IMR-90 (cell line): ENCODE measurements around the gene CA6. TPM values are rescaled to one million over a fixed set of nuclear protein-coding genes. Genes with fewer than 3 reads are reported as not detected.
A peak's percentile ranks its signal among the peaks of the same experiment; 100 is the strongest.

ENCODE experiments used
- ATAC-seq: fragments of 200-7000 bp; cut with Tn5 transposase; 2 replicates; pipeline ENCODE4 v1.9.1; 2020; ENCODE audit warnings: low read depth, mild to moderate bottlenecking, moderate library complexity
- BruUV-seq: library from RNA; stranded (reverse); fragments of 400-500 nt; replicated peaks from 2 replicates; lab custom pipeline; 2021; lab: Mats Ljungman, UMichigan
- CTCF ChIA-PET: fragments of 300-600 bp; formaldehyde crosslinking; extraction: SDS; loops from one replicate; lab custom pipeline; 2021; ENCODE audit warnings: antibody characterized with exemption; lab: Yijun Ruan, JAX
- POLR2A ChIA-PET: fragments of 300-600 bp; sonication (Branson Sonifier 250); formaldehyde crosslinking; loops from one replicate; lab custom pipeline; 2022; ENCODE audit warnings: antibody characterized with exemption; ENCODE audit not compliant: unreplicated experiment; lab: Charles Lee
- DNase-seq: peaks from one replicate; pipeline ENCODE4 v3.0.0; 2013
- H2AFZ ChIP-seq: replicated peaks from 2 replicates; pipeline ENCODE3; 2013; ENCODE audit warnings: low read length, mild to moderate bottlenecking; ENCODE audit not compliant: poor library complexity
- H2AK5ac ChIP-seq: 2 replicates; pipeline ENCODE4 v1.6.1; 2013; ENCODE audit warnings: low read depth, low read length, inconsistent platforms
- H2AK9ac ChIP-seq: replicated peaks from 2 replicates; pipeline ENCODE3; 2013; ENCODE audit warnings: mild to moderate bottlenecking, low read depth, low read length, moderate library complexity; ENCODE audit not compliant: poor library complexity
- H2BK120ac ChIP-seq: 2 replicates; pipeline ENCODE4 v1.6.1; 2013; ENCODE audit warnings: low read depth, low read length, inconsistent platforms
- H2BK15ac ChIP-seq: 3 replicates; pipeline ENCODE4 v1.6.1; 2013; ENCODE audit warnings: low read depth, low read length, inconsistent platforms
- H2BK20ac ChIP-seq: 2 replicates; pipeline ENCODE4 v1.6.1; 2013; ENCODE audit warnings: low read depth, mild to moderate bottlenecking, inconsistent platforms, low read length, moderate library complexity
- H2BK5ac ChIP-seq: 2 replicates; pipeline ENCODE4 v1.6.1; 2013; ENCODE audit warnings: mild to moderate bottlenecking, low read depth, low read length, inconsistent platforms; ENCODE audit not compliant: poor library complexity, severe bottlenecking
- H3K14ac ChIP-seq: replicated peaks from 2 replicates; pipeline ENCODE4 v1.6.1; 2013; ENCODE audit warnings: low read depth, low read length, inconsistent platforms
- H3K18ac ChIP-seq: 2 replicates; pipeline ENCODE4 v1.6.1; 2013; ENCODE audit warnings: low read depth, low read length, control low read depth
- H3K23ac ChIP-seq: 2 replicates; pipeline ENCODE4 v1.6.1; 2013; ENCODE audit warnings: low read depth, low read length, inconsistent platforms
- H3K27ac ChIP-seq: 2 replicates; pipeline ENCODE4 v1.5.1; 2013; ENCODE audit warnings: mild to moderate bottlenecking, control low read depth, low read length; ENCODE audit not compliant: insufficient read depth
- H3K27me3 ChIP-seq: 2 replicates; pipeline ENCODE4 v1.6.1; 2013; ENCODE audit warnings: low read length; ENCODE audit not compliant: control insufficient read depth, insufficient read depth
- H3K36me3 ChIP-seq: 2 replicates; pipeline ENCODE4 v1.6.1; 2013; ENCODE audit warnings: low read length, mixed read lengths; ENCODE audit not compliant: control insufficient read depth, insufficient read depth
- H3K4ac ChIP-seq: 2 replicates; pipeline ENCODE4 v1.6.1; 2013; ENCODE audit warnings: low read depth, low read length, inconsistent platforms
- H3K4me1 ChIP-seq: 2 replicates; pipeline ENCODE4 v1.6.1; 2013; ENCODE audit warnings: low read length, mixed read lengths; ENCODE audit not compliant: control insufficient read depth, insufficient read depth
- H3K4me2 ChIP-seq: 2 replicates; pipeline ENCODE4 v1.6.1; 2013; ENCODE audit warnings: low read depth, mild to moderate bottlenecking, control low read depth, low read length, moderate library complexity
- H3K4me3 ChIP-seq: 2 replicates; pipeline ENCODE4 v1.5.1; 2013; ENCODE audit warnings: low read depth, mild to moderate bottlenecking, control low read depth, low read length, moderate library complexity; ENCODE audit not compliant: insufficient read depth
- H3K56ac ChIP-seq: 2 replicates; pipeline ENCODE4 v1.6.1; 2013; ENCODE audit warnings: low read length, inconsistent platforms; ENCODE audit not compliant: insufficient read depth; ENCODE audit errors: extremely low read depth
- H3K79me1 ChIP-seq, 2 experiments: 2 replicates each; pipeline ENCODE4 v1.6.1; 2013; ENCODE audit warnings: low read length in 2 of 2, inconsistent platforms in 1 of 2, low read depth in 1 of 2
- H3K9ac ChIP-seq: 2 replicates; pipeline ENCODE4 v1.6.1; 2013; ENCODE audit warnings: low read depth, low read length, control low read depth
- H3K9me1 ChIP-seq: 2 replicates; pipeline ENCODE4 v1.6.1; 2013; ENCODE audit warnings: low read length, inconsistent platforms; ENCODE audit not compliant: insufficient read depth
- H3K9me3 ChIP-seq: 2 replicates; pipeline ENCODE4 v1.6.1; 2013; ENCODE audit warnings: low read length; ENCODE audit not compliant: control insufficient read depth, insufficient read depth
- H4K20me1 ChIP-seq: 2 replicates; pipeline ENCODE4 v1.6.1; 2013; ENCODE audit warnings: low read length, inconsistent platforms; ENCODE audit not compliant: insufficient read depth
- H4K5ac ChIP-seq: 2 replicates; pipeline ENCODE4 v1.6.1; 2013; ENCODE audit warnings: mild to moderate bottlenecking, low read depth, low read length, control low read depth
- H4K8ac ChIP-seq, 2 experiments: 2 replicates each; pipeline ENCODE4 v1.6.1; 2013; ENCODE audit warnings: low read depth in 2 of 2, low read length in 2 of 2, control low read depth in 1 of 2, inconsistent platforms in 1 of 2
- H4K91ac ChIP-seq: 2 replicates; pipeline ENCODE4 v1.6.1; 2013; ENCODE audit warnings: low read depth, low read length, inconsistent platforms; ENCODE audit not compliant: insufficient read depth
- SMC3 ChIP-seq: fragments of 150-350 bp; IDR thresholded peaks from 2 replicates; pipeline ENCODE4 v1.6.1; 2016; ENCODE audit warnings: low read depth, mild to moderate bottlenecking, antibody characterized with exemption, low read length, moderate library complexity
- USF2 ChIP-seq: fragments of 150-350 bp; IDR thresholded peaks from 2 replicates; pipeline ENCODE4 v1.6.1; 2017; ENCODE audit warnings: mild to moderate bottlenecking, antibody characterized with exemption, low read length, low read depth
- WGBS, 2 experiments: methylation state at CpG; one replicate each; pipeline versions ENCODE4 v1.1.5 to v1.1.7; 2013; ENCODE audit warnings: missing lambda C conversion rate in 2 of 2; ENCODE audit not compliant: insufficient read length in 1 of 2; ENCODE audit errors: extremely low coverage in 2 of 2; 5-methylcytosine and 5-hydroxymethylcytosine counted together
- dilution Hi-C: fragments of 300-500 bp; cut with HindIII; formaldehyde crosslinking; loops from one replicate; pipeline ENCODE4 v1.14.3; 2018; ENCODE audit warnings: low sequenced_read_pairs; ENCODE audit not compliant: unreplicated experiment
- in situ Hi-C: fragments of 300-500 bp; cut with MboI; formaldehyde crosslinking; loops from 3 replicates; pipeline ENCODE4 v1.14.3; 2019; ENCODE audit warnings: low sequenced_read_pairs, inconsistent platforms, mixed read lengths
- intact Hi-C: fragments of 100-400 bp; cut with micrococcal nuclease; formaldehyde crosslinking; loops from 2 replicates; pipeline ENCODE4 v1.10.0; 2022
- polyA plus RNA-seq, 3 experiments: library from polyadenylated mRNA; depleted of rRNA; stranded (reverse); fragments of >200 nt; gene quantifications; 2 replicates each; pipeline ENCODE4 v1.2.3, GENCODE V29; 2012; ENCODE audit warnings: low replicate concordance in 1 of 3
- total RNA-seq: library from RNA; depleted of rRNA; stranded (reverse); fragments of >200 nt; gene quantifications from 2 replicates; pipeline ENCODE4 v1.2.3, GENCODE V29; 2012

Gene CA6
- total and polyA plus RNA-seq, 2 of the 4 experiments (the other 2 are of a cell fraction) = not detected

GRCh38 chr1:8987881-8988617 lies 42.4 kb downstream of the CA6 start (continued):
- no peak for TF ChIP-seq USF2

- Histone ChIP-seq H4K5ac (no peak overlapping the region), H2AK9ac (peak overlapping the region; percentile 52), H2BK5ac (no peak overlapping the region), H2AK5ac (no peak overlapping the region), H3K4me2 (no peak overlapping the region), H2BK15ac (no peak overlapping the region), H3K4me3 (no peak overlapping the region), H3K36me3 (no peaks in the 10 kb centered on the region), H3K14ac (no peak overlapping the region), H4K8ac (no peak overlapping the region), H3K9me1 (0 out of 2 replicates have a peak, but pooled peaks cover 5% of the 10 kb centered on the region), H3K9ac (no peak overlapping the region), H3K4ac (no peak overlapping the region), H4K20me1 (no peaks in the 10 kb centered on the region), H3K9me3 (no peaks in the 10 kb centered on the region), H3K4me1 (no peaks in the 10 kb centered on the region; the same call in none of the 2 replicates), H3K23ac (no peak overlapping the region), H3K27ac (no peak overlapping the region), H2BK120ac (no peak overlapping the region), H4K91ac (no peak overlapping the region), H3K79me1 (no peaks in the 10 kb centered on the region), H3K56ac (no peak overlapping the region), H2AFZ (no peak overlapping the region), H3K18ac (no peak overlapping the region), H2BK20ac (no peak overlapping the region), H3K27me3 (peaks cover 1% of the 10 kb centered on the region; the same call in 1 of the 2 replicates)
- dilution Hi-C loops = no loop called here
- in situ Hi-C loops = loop anchor here (5.0 kb wide), 1 partner anchor 71 kb away; no protein-coding TSS in a partner anchor
- no peak for ATAC-seq
- no peak for TF ChIP-seq SMC3
- no peak for DNase-seq
- CTCF ChIA-PET = no interaction called here
- intact Hi-C loops = loop anchor here (1.0 to 5.0 kb wide), 4 partner anchors 70 to 129 kb away; no protein-coding TSS in a partner anchor
- WGBS, 2 experiments = 53% methylated on average over 5 of the region's 13 CpGs; no CpG with 5 or more reads in 1 of the 2 experiments
- BruUV-seq = no TSS peak
- POLR2A ChIA-PET = no interaction called here
These were observed 42.9 kb downstream of the CA6 start for GRCh38 chr1:8988618-8988967.
